VCaP (cell line): ENCODE measurements around the gene IRF2BPL.

Source experiments
- H3K27ac ChIP-seq: fragments of 450-650 bp; 2 replicates; pipeline ENCODE4 v1.5.1; 2017
- TF ChIP-seq, protein P1 (sequence below): fragments of 450-650 bp; conservative IDR thresholded peaks from 2 replicates; pipeline ENCODE4 v1.5.1; 2017; ENCODE audit warnings: mild to moderate bottlenecking, moderate library complexity

The IRF2BPL gene

GRCh38 chr14:76985540-76986230 lies 42.8 kb downstream of the IRF2BPL start:
- TF ChIP-seq, protein P1, sequence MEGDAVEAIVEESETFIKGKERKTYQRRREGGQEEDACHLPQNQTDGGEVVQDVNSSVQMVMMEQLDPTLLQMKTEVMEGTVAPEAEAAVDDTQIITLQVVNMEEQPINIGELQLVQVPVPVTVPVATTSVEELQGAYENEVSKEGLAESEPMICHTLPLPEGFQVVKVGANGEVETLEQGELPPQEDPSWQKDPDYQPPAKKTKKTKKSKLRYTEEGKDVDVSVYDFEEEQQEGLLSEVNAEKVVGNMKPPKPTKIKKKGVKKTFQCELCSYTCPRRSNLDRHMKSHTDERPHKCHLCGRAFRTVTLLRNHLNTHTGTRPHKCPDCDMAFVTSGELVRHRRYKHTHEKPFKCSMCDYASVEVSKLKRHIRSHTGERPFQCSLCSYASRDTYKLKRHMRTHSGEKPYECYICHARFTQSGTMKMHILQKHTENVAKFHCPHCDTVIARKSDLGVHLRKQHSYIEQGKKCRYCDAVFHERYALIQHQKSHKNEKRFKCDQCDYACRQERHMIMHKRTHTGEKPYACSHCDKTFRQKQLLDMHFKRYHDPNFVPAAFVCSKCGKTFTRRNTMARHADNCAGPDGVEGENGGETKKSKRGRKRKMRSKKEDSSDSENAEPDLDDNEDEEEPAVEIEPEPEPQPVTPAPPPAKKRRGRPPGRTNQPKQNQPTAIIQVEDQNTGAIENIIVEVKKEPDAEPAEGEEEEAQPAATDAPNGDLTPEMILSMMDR = no peak
- H3K27ac ChIP-seq = no peak overlapping the region

- TF ChIP-seq, protein P1 = no peak
- no peak overlapping the region for H3K27ac ChIP-seq
Observed at GRCh38 chr14:76984787-76985375, 43.6 kb downstream of the IRF2BPL start.

DNA sequence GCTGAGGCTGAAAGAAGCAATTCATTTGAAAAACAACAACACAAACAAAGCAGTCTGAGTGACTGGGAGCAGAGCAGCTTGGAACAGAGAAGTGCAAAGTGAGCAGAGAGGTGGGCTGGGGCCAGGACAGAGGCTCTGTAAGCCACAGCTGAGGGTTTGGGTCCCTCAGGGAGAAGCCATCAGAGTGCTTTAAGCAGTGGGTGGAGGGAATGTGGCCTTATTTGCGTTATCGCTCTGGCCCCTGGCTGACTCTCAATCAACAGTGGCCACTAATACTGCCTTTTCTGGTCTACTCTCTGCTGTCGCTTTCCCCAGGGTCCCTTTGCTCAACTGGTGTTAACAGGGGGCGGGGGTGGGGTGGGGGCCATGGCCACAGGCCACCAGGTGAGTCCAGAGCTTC lies 44.2 kb downstream of the IRF2BPL start:
- TF ChIP-seq, protein P1 = no peak
- no peak overlapping the region for H3K27ac ChIP-seq

DNA sequence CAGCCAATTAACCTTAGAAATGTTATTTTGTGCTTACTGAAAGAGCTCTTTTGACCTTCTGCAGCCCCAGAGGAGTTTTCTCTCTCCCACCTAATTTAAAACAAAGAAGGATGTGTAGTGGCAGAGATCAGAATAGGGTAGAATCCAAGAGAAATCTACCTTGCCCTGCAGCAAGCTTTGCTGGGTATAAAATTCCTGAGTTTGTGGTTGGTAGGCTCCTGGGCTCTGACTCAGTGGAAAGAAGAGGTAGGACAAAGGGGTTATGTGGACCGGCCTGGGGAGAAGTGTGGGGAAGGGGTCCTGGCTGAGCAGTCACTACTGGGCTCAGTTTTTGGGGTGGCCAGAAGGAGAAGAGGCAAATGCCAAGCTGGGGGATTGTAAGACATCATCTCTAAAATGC lies 46.8 kb downstream of the IRF2BPL start:
- TF ChIP-seq, protein P1 = no peak
- no peak overlapping the region for H3K27ac ChIP-seq

- H3K27ac ChIP-seq = no peak overlapping the region
- TF ChIP-seq, protein P1 = no peak
Observed at GRCh38 chr14:76977793-76978720, 50.5 kb downstream of the IRF2BPL start.

GRCh38 chr14:76976240-76977005 lies 52.1 kb downstream of the IRF2BPL start:
- TF ChIP-seq, protein P1 = no peak
- no peak overlapping the region for H3K27ac ChIP-seq

- TF ChIP-seq, protein P1 = no peak
- H3K27ac ChIP-seq = no peak overlapping the region
Observed at GRCh38 chr14:76975812-76976211, 52.7 kb downstream of the IRF2BPL start.
